Right hindlimb (tissue), 1 donor: ENCODE results near the gene CERCAM.
A peak's percentile ranks its signal among the peaks of the same experiment; 100 is the strongest.

Source experiments
- DNase-seq: peaks from one replicate; pipeline ENCODE4 v3.0.0-alpha.2; 2018

The CERCAM gene

GRCh38 chr9:128457207-128457606 is 36.5 kb downstream of the CERCAM start:
- DNase-seq: no peak

GRCh38 chr9:128459011-128459410 is 38.4 kb downstream of the CERCAM start:
- DNase-seq: no peak

GRCh38 chr9:128469070-128469469 is 48.4 kb downstream of the CERCAM start:
- no peak for DNase-seq

GRCh38 chr9:128470560-128470959 is 49.9 kb downstream of the CERCAM start:
- peak; percentile 39 for DNase-seq

- DNase-seq: no peak
These were observed 52.4 kb downstream of the CERCAM start for GRCh38 chr9:128473104-128473503.

- no peak for DNase-seq
These were observed 55.2 kb downstream of the CERCAM start for GRCh38 chr9:128475867-128476266.

GRCh38 chr9:128479262-128479661 is 58.6 kb downstream of the CERCAM start:
- no peak for DNase-seq

- DNase-seq: no peak
These were observed 60.9 kb downstream of the CERCAM start for GRCh38 chr9:128481561-128481960.

GRCh38 chr9:128482186-128482585 is 61.5 kb downstream of the CERCAM start:
- DNase-seq: no peak

- no peak for DNase-seq
These were observed 64.2 kb downstream of the CERCAM start for GRCh38 chr9:128484686-128485413.

GRCh38 chr9:128485414-128485855 is 64.8 kb downstream of the CERCAM start:
- no peak for DNase-seq

- no peak for DNase-seq
These were observed 65.5 kb downstream of the CERCAM start for GRCh38 chr9:128486201-128486600.
